HepG2 (cell line): Measurements from ENCODE around the gene ZNF75A. TPM values are rescaled to one million over a fixed set of nuclear protein-coding genes. Genes with fewer than 3 reads are reported as not detected.

Source experiments
- ARID5B ChIP-seq: IDR thresholded peaks from 2 replicates; pipeline ENCODE4 v1.4.0; 2020; ENCODE audit warnings: mild to moderate bottlenecking, missing genetic modification reagents
- HES4 ChIP-seq: sonication (generic); formaldehyde crosslinking; IDR thresholded peaks from 2 replicates; pipeline ENCODE4 v1.9.0; 2021; ENCODE audit warnings: mild to moderate bottlenecking, missing genetic modification reagents, borderline replicate concordance
- HOXA5 ChIP-seq: sonication (generic); formaldehyde crosslinking; IDR thresholded peaks from 2 replicates; pipeline ENCODE4 v1.4.0; 2020; ENCODE audit warnings: missing genetic modification reagents
- HOXA9 ChIP-seq: sonication (generic); formaldehyde crosslinking; IDR thresholded peaks from 2 replicates; pipeline ENCODE4 v1.8.1; 2022; ENCODE audit warnings: missing genetic modification reagents, mild to moderate bottlenecking, moderate library complexity, borderline replicate concordance
- MEF2D ChIP-seq: sonication (generic); formaldehyde crosslinking; IDR thresholded peaks from 2 replicates; pipeline ENCODE4 v1.5.1; 2020; ENCODE audit warnings: mild to moderate bottlenecking, missing genetic modification reagents
- MTA3 ChIP-seq: sonication (generic); formaldehyde crosslinking; IDR thresholded peaks from 2 replicates; pipeline ENCODE4 v1.4.0; 2020; ENCODE audit warnings: missing genetic modification reagents
- NFYC ChIP-seq: IDR thresholded peaks from 2 replicates; pipeline ENCODE4 v1.6.1; 2016; ENCODE audit warnings: missing genetic modification reagents, missing compliant biosample characterization
- PCBP2 ChIP-seq: fragments of 200-400 bp; formaldehyde crosslinking; optimal IDR thresholded peaks from 2 replicates; pipeline ENCODE3; 2018; ENCODE audit warnings: low read length, low read depth; ENCODE audit not compliant: poor library complexity, severe bottlenecking
- RELA ChIP-seq: sonication (generic); formaldehyde crosslinking; IDR thresholded peaks from 2 replicates; pipeline ENCODE4 v1.4.0; 2020; ENCODE audit warnings: missing genetic modification reagents
- REPIN1 ChIP-seq: sonication (generic); formaldehyde crosslinking; IDR thresholded peaks from 2 replicates; pipeline ENCODE4 v1.8.0; 2022; ENCODE audit warnings: missing genetic modification reagents, low read depth, mild to moderate bottlenecking, borderline replicate concordance
- RFX5 ChIP-seq: IDR thresholded peaks from 2 replicates; pipeline ENCODE4 v1.6.1; 2011; ENCODE audit warnings: low read depth, low read length, improper control_type of control experiment
- SAP130 ChIP-seq: IDR thresholded peaks from 2 replicates; pipeline ENCODE4 v1.6.1; 2016; ENCODE audit warnings: low read depth
- SNAPC2 ChIP-seq: sonication (generic); formaldehyde crosslinking; IDR thresholded peaks from 2 replicates; pipeline ENCODE4 v1.8.1; 2022; ENCODE audit warnings: mild to moderate bottlenecking, missing genetic modification reagents
- SOX5 ChIP-seq: IDR thresholded peaks from 2 replicates; pipeline ENCODE4 v1.6.1; 2016; ENCODE audit warnings: borderline replicate concordance
- ZNF513 ChIP-seq: sonication (generic); formaldehyde crosslinking; conservative IDR thresholded peaks from 2 replicates; pipeline ENCODE4 v1.5.0; 2020; ENCODE audit warnings: missing genetic modification reagents
- ZNF589 ChIP-seq: sonication (generic); formaldehyde crosslinking; conservative IDR thresholded peaks from 2 replicates; pipeline ENCODE4 v1.8.0; 2022; ENCODE audit warnings: mild to moderate bottlenecking, moderate library complexity, missing genetic modification reagents
- ZNF766 ChIP-seq: sonication (generic); formaldehyde crosslinking; IDR thresholded peaks from 2 replicates; pipeline ENCODE4 v1.5.0; 2020; ENCODE audit warnings: missing genetic modification reagents, borderline replicate concordance
- ZNF770 ChIP-seq: sonication (generic); formaldehyde crosslinking; IDR thresholded peaks from 2 replicates; pipeline ENCODE4 v1.5.0; 2020; ENCODE audit warnings: mild to moderate bottlenecking, missing genetic modification reagents
- polyA plus RNA-seq, 8 experiments: library from polyadenylated mRNA; depleted of rRNA in 3 of 8; stranded (reverse) in 7 of 8; unstranded in 1 of 8; fragments of >200 nt; fragmentation: Illumina TruSeq in 4 of 8; extraction: Trizol in 4 of 8; gene quantifications; 2 replicates each; pipeline versions ENCODE4 v1.2.1 to v1.2.3, GENCODE V29; 2011 to 2016; ENCODE audit warnings: low read depth in 4 of 8, missing spikeins in 1 of 8, mixed read lengths in 1 of 8; ENCODE audit not compliant: insufficient read depth in 1 of 8
- total RNA-seq, 5 experiments: library from RNA; depleted of rRNA; stranded (reverse); fragments of >200 nt; fragmentation: Illumina TruSeq; extraction: Trizol; gene quantifications; 2 replicates each; pipeline ENCODE4 v1.2.3, GENCODE V29; 2016; ENCODE audit warnings: low read depth in 1 of 5
- TF ChIP-seq, protein P1 (sequence below), 2 experiments: sonication (generic) in 1 of 2; formaldehyde crosslinking in 1 of 2; IDR thresholded peaks; 2 replicates each; pipeline versions ENCODE4 v1.5.1 to v1.6.1; 2011 to 2020; ENCODE audit warnings: borderline replicate concordance in 1 of 2, low read depth in 1 of 2, low read length in 1 of 2, mild to moderate bottlenecking in 1 of 2, missing genetic modification reagents in 1 of 2, moderate library complexity in 1 of 2

The ZNF75A gene
- total and polyA plus RNA-seq, 2 of the 13 experiments (the other 11 are each of a cell fraction or from before 2014, with no cell fraction given), result 1.4 to 2.1 TPM

DNA sequence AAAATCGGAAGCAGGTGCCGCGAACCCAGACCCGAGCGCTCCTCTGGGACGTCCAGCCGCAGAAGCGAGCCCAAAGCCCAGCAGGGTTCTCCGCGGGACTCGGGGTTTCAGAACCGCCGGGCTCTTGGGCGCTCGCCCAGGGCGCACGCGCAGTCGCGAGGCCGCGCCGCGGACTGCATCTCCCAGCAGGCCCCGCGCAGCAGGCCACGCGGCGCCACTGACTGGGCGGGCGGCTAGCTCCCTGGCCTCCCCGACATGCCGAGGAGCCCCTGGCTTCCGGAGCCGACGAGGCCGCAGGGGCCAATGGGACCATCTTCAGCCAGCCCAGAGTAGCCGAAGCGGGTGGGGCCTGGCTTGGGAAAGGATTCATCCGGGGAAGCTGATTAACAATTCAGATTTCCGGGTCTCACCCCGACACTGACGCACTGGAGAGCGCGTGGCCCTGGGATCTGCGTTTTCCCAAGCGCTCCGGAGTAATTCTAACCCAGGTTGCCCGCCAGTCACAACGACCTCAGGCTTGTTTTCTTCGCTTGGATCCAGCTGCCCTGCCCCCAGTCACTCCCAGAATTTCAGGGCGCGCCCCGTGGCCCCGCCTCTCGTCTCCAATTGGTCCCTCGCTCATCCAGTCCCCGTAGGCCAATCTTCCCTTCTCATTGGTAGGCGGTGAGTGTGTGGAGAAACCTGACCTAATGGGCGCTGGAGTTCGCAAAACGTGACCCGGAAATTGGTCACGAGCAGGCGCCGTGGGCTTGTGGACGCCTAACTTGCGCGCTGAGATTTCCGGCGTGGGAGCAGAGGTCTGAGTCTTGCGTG is 22.4 kb upstream of the ZNF75A start, which contains the start of gene ZNF263 (continued):
- no peak for TF ChIP-seq ZNF513 (CRISPR knock-in tag)
- 0 out of 2 replicates have a peak, but pooled peaks have one; percentile 33 for TF ChIP-seq ARID5B
- TF ChIP-seq RFX5, result 0 out of 2 replicates have a peak, but pooled peaks have one; percentile 29
- TF ChIP-seq MEF2D (CRISPR knock-in tag), result peak; percentile 52; the same call in 1 of the 2 replicates
- no peak for TF ChIP-seq HES4
- TF ChIP-seq HOXA5 (CRISPR knock-in tag), result peak; percentile 16
- peak; percentile 92 for TF ChIP-seq SAP130 (CRISPR knock-in tag)
- TF ChIP-seq ZNF766 (CRISPR knock-in tag), result peak; percentile 21; the same call in 1 of the 2 replicates
- TF ChIP-seq MTA3 (CRISPR knock-in tag), result no peak
- TF ChIP-seq RELA, result no peak
- TF ChIP-seq PCBP2, result no peak
- TF ChIP-seq HOXA9 (CRISPR knock-in tag), result no peak
- TF ChIP-seq REPIN1 (CRISPR knock-in tag), result 0 out of 2 replicates have a peak, but pooled peaks have one; percentile 17
- TF ChIP-seq NFYC, result peak; percentile 80
- TF ChIP-seq ZNF770 (CRISPR knock-in tag), result peak; percentile 35; the same call in 1 of the 2 replicates
- TF ChIP-seq, protein P1, sequence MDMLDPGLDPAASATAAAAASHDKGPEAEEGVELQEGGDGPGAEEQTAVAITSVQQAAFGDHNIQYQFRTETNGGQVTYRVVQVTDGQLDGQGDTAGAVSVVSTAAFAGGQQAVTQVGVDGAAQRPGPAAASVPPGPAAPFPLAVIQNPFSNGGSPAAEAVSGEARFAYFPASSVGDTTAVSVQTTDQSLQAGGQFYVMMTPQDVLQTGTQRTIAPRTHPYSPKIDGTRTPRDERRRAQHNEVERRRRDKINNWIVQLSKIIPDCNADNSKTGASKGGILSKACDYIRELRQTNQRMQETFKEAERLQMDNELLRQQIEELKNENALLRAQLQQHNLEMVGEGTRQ (IDR thresholded peaks at IDR 0.05; ENCODE audit: low read depth, low read length), result peak; percentile 83
- TF ChIP-seq, protein P1 (CRISPR knock-in tag; IDR thresholded peaks at IDR 0.05; ENCODE audit: borderline replicate concordance), result peak; percentile 87; the same call in 1 of the 2 replicates
- TF ChIP-seq SOX5 (CRISPR knock-in tag), result no peak
- TF ChIP-seq SNAPC2 (CRISPR knock-in tag), result no peak; the same call in 1 of the 2 replicates
- TF ChIP-seq ZNF589 (CRISPR knock-in tag), result no peak
